GM18517 (cell line): ENCODE measurements around the gene ZDHHC3.

Experiments
- ATAC-seq: cut with Tn5 transposase; IDR thresholded peaks from one replicate; pipeline ENCODE4 v1.9.1; 2021; ENCODE audit warnings: mild to moderate bottlenecking, moderate library complexity; ENCODE audit not compliant: unreplicated experiment

The ZDHHC3 gene

GRCh38 chr3:44930911-44931310 is 45.1 kb downstream of the ZDHHC3 start:
- ATAC-seq, result no peak

GRCh38 chr3:44929782-44930181 is 46.2 kb downstream of the ZDHHC3 start:
- no peak for ATAC-seq

GRCh38 chr3:44927371-44927770 is 48.6 kb downstream of the ZDHHC3 start:
- ATAC-seq, result no peak

- no peak for ATAC-seq
These were observed 49.1 kb downstream of the ZDHHC3 start for GRCh38 chr3:44926921-44927320.

- ATAC-seq, result no peak
These were observed 49.8 kb downstream of the ZDHHC3 start for GRCh38 chr3:44926172-44926571.

GRCh38 chr3:44924457-44925084 is 51.4 kb downstream of the ZDHHC3 start:
- no peak for ATAC-seq

GRCh38 chr3:44923632-44924456 is 52.1 kb downstream of the ZDHHC3 start:
- ATAC-seq, result no peak

- no peak for ATAC-seq
These were observed 55.9 kb downstream of the ZDHHC3 start for GRCh38 chr3:44920081-44920480.

GRCh38 chr3:44918581-44918980 is 57.4 kb downstream of the ZDHHC3 start:
- no peak for ATAC-seq

- no peak for ATAC-seq
These were observed 57.9 kb downstream of the ZDHHC3 start for GRCh38 chr3:44918087-44918486.

GRCh38 chr3:44915702-44916438 is 60.1 kb downstream of the ZDHHC3 start:
- no peak for ATAC-seq

GRCh38 chr3:44914936-44915335 is 61.0 kb downstream of the ZDHHC3 start:
- ATAC-seq, result no peak

GRCh38 chr3:44913868-44914468 is 62.0 kb downstream of the ZDHHC3 start:
- ATAC-seq, result no peak

- ATAC-seq, result no peak
These were observed 65.3 kb downstream of the ZDHHC3 start for GRCh38 chr3:44910693-44911092.

GRCh38 chr3:44909063-44909462 is 66.9 kb downstream of the ZDHHC3 start:
- no peak for ATAC-seq

- no peak for ATAC-seq
These were observed 68.4 kb downstream of the ZDHHC3 start for GRCh38 chr3:44907612-44908011.

GRCh38 chr3:44906997-44907396 is 69.0 kb downstream of the ZDHHC3 start:
- ATAC-seq, result no peak

- no peak for ATAC-seq
These were observed 70.4 kb downstream of the ZDHHC3 start for GRCh38 chr3:44905446-44906157.

- ATAC-seq, result no peak
These were observed 72.2 kb downstream of the ZDHHC3 start for GRCh38 chr3:44903751-44904150.

- ATAC-seq, result no peak
These were observed 72.7 kb downstream of the ZDHHC3 start for GRCh38 chr3:44903314-44903713.

- no peak for ATAC-seq
These were observed 73.3 kb downstream of the ZDHHC3 start for GRCh38 chr3:44902628-44903027.
